Gastroesophageal sphincter (tissue), 3 donors: Measurements from ENCODE around the gene TMEM131L.

ENCODE experiments used
- CTCF ChIP-seq, 4 experiments: fragments of 200-600 bp in 2 of 4; fragments of 450-650 bp in 2 of 4; sonication (generic) in 1 of 4; IDR thresholded peaks; one replicate each; pipeline ENCODE4 v1.5.1; 2017 to 2019; ENCODE audit warnings: antibody characterized with exemption in 4 of 4, mild to moderate bottlenecking in 2 of 4, moderate library complexity in 2 of 4
- EP300 ChIP-seq: sonication (generic); formaldehyde crosslinking; IDR thresholded peaks from one replicate; pipeline ENCODE4 v1.6.1; 2017; ENCODE audit warnings: antibody characterized with exemption, mild to moderate bottlenecking
- POLR2AphosphoS5 ChIP-seq: sonication (generic); formaldehyde crosslinking; IDR thresholded peaks from one replicate; pipeline ENCODE4 v1.6.1; 2017; ENCODE audit warnings: antibody characterized with exemption

DNA sequence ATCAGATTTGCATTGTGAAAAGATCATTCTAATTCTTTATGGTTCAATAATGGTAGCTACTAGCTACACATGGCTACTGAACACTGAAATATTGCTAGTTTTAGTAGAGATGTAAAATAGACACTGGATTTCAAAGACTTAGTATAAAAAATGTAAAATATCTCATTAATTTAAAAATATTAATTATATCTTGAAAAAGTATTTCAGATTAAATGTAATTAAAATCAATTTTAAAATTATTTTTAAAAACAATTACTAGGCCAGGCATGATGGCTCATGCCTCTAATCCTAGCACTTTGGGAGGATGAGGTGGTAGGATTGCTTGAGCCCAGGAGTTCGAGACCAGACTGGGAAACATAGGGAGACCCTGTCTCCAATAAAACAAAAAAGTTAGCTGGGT, 197.5 kb downstream of the TMEM131L start:
- TF ChIP-seq POLR2AphosphoS5 (no peak), CTCF (IDR thresholded peaks at IDR 0.05) (no peak), EP300 (no peak)
